HCT116 (cell line): Measurements from ENCODE around the gene SLC10A7.

Experiments
- SP1 ChIP-seq: IDR thresholded peaks from 2 replicates; pipeline ENCODE4 v1.6.1; 2012; ENCODE audit warnings: low read depth
- TF ChIP-seq, protein P1 (sequence below): IDR thresholded peaks from 2 replicates; pipeline ENCODE4 v1.6.1; 2011; ENCODE audit warnings: mild to moderate bottlenecking, low read length, moderate library complexity; ENCODE audit not compliant: insufficient replicate concordance; ENCODE audit errors: extremely low read depth

GRCh38 chr4:146500216-146500615 lies 21.5 kb downstream of the SLC10A7 start:
- TF ChIP-seq, protein P1, sequence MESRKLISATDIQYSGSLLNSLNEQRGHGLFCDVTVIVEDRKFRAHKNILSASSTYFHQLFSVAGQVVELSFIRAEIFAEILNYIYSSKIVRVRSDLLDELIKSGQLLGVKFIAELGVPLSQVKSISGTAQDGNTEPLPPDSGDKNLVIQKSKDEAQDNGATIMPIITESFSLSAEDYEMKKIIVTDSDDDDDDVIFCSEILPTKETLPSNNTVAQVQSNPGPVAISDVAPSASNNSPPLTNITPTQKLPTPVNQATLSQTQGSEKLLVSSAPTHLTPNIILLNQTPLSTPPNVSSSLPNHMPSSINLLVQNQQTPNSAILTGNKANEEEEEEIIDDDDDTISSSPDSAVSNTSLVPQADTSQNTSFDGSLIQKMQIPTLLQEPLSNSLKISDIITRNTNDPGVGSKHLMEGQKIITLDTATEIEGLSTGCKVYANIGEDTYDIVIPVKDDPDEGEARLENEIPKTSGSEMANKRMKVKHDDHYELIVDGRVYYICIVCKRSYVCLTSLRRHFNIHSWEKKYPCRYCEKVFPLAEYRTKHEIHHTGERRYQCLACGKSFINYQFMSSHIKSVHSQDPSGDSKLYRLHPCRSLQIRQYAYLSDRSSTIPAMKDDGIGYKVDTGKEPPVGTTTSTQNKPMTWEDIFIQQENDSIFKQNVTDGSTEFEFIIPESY = no peak
- TF ChIP-seq SP1 = no peak
